Measurements from ENCODE around the gene DUS1L. TPM values are rescaled to one million over a fixed set of nuclear protein-coding genes. Genes with fewer than 3 reads are reported as not detected.

Gene DUS1L
- total and polyA plus RNA-seq, 12 donors, result 34.1 to 191 (median 44.1) TPM

DNA sequence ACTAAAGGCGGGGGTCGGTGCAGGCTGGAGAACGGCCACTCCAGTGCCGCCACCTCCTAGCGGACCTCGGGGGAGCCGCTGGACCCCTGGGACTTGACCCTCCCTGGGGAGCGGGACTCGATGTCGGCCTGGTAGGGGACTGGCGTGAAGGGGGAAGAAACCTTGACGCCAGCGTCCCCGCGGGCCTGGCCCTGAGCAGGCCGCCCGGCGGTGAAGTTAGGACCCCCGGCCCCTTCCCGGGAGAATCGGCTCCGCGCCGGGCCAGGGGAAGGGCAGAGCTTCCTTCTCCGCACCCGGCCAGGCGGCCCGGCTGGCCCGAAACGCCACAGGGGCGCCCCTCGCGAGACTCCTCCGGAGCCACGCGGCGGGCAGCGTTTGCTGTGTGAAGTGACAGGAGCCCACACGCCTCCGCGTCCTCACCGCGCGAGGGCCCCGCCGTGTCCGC is 389 bp downstream of the DUS1L start:
- intact Hi-C loops (cut with DNase I), result no loop called here
- H3K27ac ChIP-seq, result peak overlapping the region in 9 of 10 donors; percentile 72 to 97 (median 88)
- 1% methylated on average over 45 to 47 of the region's 47 CpGs for WGBS, 2 donors
- H3K27me3 ChIP-seq, result no peaks in the 10 kb centered on the region
- peak in 1 of 2 donors; percentile 29 for DNase-seq
- no peaks in the 10 kb centered on the region for H3K9me3 ChIP-seq
- H3K4me1 ChIP-seq, result peaks cover 17 to 31% (median 23%) of the 10 kb centered on the region in 9 donors
- H3K36me3 ChIP-seq, result peaks cover 0 to 40% (median 14%) of the 10 kb centered on the region in 9 donors
- peak in 5 of 8 donors; percentile 5 to 10 (median 7) for ATAC-seq
- peak overlapping the region; percentile 61 to 100 (median 94) for H3K4me3 ChIP-seq
- TF ChIP-seq CTCF (IDR thresholded peaks at IDR 0.05), result no peak

GRCh38 chr17:82064433-82065192 is 991 bp downstream of the DUS1L start:
- Histone ChIP-seq H3K27me3 (no peaks in the 10 kb centered on the region), H3K4me1 (peaks cover 17 to 31% (median 23%) of the 10 kb centered on the region in 9 donors), H3K9me3 (no peaks in the 10 kb centered on the region), H3K36me3 (peaks cover 0 to 46% (median 14%) of the 10 kb centered on the region in 9 donors), H3K4me3 (peak overlapping the region; percentile 61 to 100 (median 94)), H3K27ac (peak overlapping the region in 9 of 10 donors; percentile 72 to 97 (median 88))
- DNase-seq (no peak), ATAC-seq (peak in 1 of 8 donors; percentile 2)
- TF ChIP-seq CTCF (IDR thresholded peaks at IDR 0.05), result no peak
- intact Hi-C loops (cut with DNase I), result no loop called here
- WGBS, 2 donors, result 34 to 41% methylated on average over 35 to 36 of the region's 36 CpGs

- Histone ChIP-seq H3K9me3 (no peaks in the 10 kb centered on the region), H3K4me1 (peaks cover 17 to 31% (median 23%) of the 10 kb centered on the region in 9 donors), H3K27ac (no peak overlapping the region), H3K27me3 (no peaks in the 10 kb centered on the region), H3K36me3 (peaks cover 0 to 55% (median 18%) of the 10 kb centered on the region in 9 donors), H3K4me3 (peak overlapping the region in 4 of 10 donors; percentile 94 to 99 (median 96))
- intact Hi-C loops (cut with DNase I), result no loop called here
- ATAC-seq (no peak), DNase-seq (peak in 1 of 2 donors; percentile 6)
- WGBS, 2 donors, result 81 to 84% methylated on average over 20 of the region's 20 CpGs
- TF ChIP-seq CTCF (IDR thresholded peaks at IDR 0.05), result no peak
Measured at GRCh38 chr17:82063424-82064415, 1.9 kb downstream of the DUS1L start.

- H3K36me3 ChIP-seq, result peaks cover 0 to 62% (median 19%) of the 10 kb centered on the region in 9 donors
- no peak overlapping the region for H3K4me3 ChIP-seq
- H3K27me3 ChIP-seq, result no peaks in the 10 kb centered on the region
- H3K27ac ChIP-seq, result no peak overlapping the region
- H3K4me1 ChIP-seq, result peaks cover 17 to 31% (median 23%) of the 10 kb centered on the region in 9 donors
- intact Hi-C loops (cut with DNase I), result no loop called here
- DNase-seq (peak in 1 of 2 donors; percentile 2), ATAC-seq (no peak)
- no peak for TF ChIP-seq CTCF (IDR thresholded peaks at IDR 0.05)
- no peaks in the 10 kb centered on the region for H3K9me3 ChIP-seq
- 92 to 95% methylated on average over 9 of the region's 9 CpGs for WGBS, 2 donors
Measured at GRCh38 chr17:82062984-82063368, 2.6 kb downstream of the DUS1L start.
